KMS-11 (cell line): ENCODE results near the gene PPP1R12B.
A peak's percentile ranks its signal among the peaks of the same experiment; 100 is the strongest.
"Not testable (repeated sequence)": the region's sequence is repeated elsewhere in the genome, so short reads cannot be mapped to it uniquely, and the experiment has no call there.

ENCODE experiments used
- H2AFZ ChIP-seq: fragments of 200-600 bp; sonication (generic); 2 replicates; pipeline ENCODE4 v1.6.1; 2016; ENCODE audit warnings: antibody characterized with exemption, mixed run types, low read depth
- H3K27ac ChIP-seq: fragments of 200-600 bp; sonication (generic); 2 replicates; pipeline ENCODE4 v1.6.1; 2016; ENCODE audit warnings: mild to moderate bottlenecking, mixed run types
- H3K27me3 ChIP-seq: fragments of 200-600 bp; sonication (generic); 2 replicates; pipeline ENCODE4 v1.6.1; 2017; ENCODE audit warnings: mild to moderate bottlenecking, low read depth, mixed run types, moderate library complexity; ENCODE audit not compliant: insufficient read depth
- H3K36me3 ChIP-seq: fragments of 200-600 bp; sonication (generic); 2 replicates; pipeline ENCODE4 v1.6.1; 2017; ENCODE audit warnings: mild to moderate bottlenecking, mixed run types; ENCODE audit not compliant: insufficient read depth
- H3K4me1 ChIP-seq: fragments of 200-600 bp; sonication (generic); 2 replicates; pipeline ENCODE4 v1.6.1; 2016; ENCODE audit warnings: mild to moderate bottlenecking, low read depth, mixed run types; ENCODE audit not compliant: poor library complexity, severe bottlenecking
- H3K4me2 ChIP-seq: fragments of 200-600 bp; sonication (generic); 2 replicates; pipeline ENCODE4 v1.7.0; 2016; ENCODE audit warnings: mild to moderate bottlenecking, mixed run types
- H3K4me3 ChIP-seq: fragments of 200-600 bp; sonication (generic); IDR thresholded peaks from 2 replicates; pipeline ENCODE4 v1.6.1; 2017; ENCODE audit warnings: low read depth, low read length, mixed read lengths; ENCODE audit not compliant: insufficient read depth
- H3K79me2 ChIP-seq: fragments of 200-600 bp; sonication (generic); 2 replicates; pipeline ENCODE4 v1.6.1; 2016; ENCODE audit warnings: low read depth, mixed run types; ENCODE audit not compliant: insufficient read depth
- H3K9ac ChIP-seq: fragments of 200-600 bp; sonication (generic); 2 replicates; pipeline ENCODE4 v1.6.1; 2016; ENCODE audit warnings: mild to moderate bottlenecking, mixed run types
- H4K20me1 ChIP-seq: fragments of 200-600 bp; sonication (generic); 2 replicates; pipeline ENCODE4 v1.6.1; 2016; ENCODE audit warnings: mild to moderate bottlenecking, mixed run types; ENCODE audit not compliant: insufficient read depth
- TF ChIP-seq, protein P1 (sequence below): fragments of 200-600 bp; sonication (generic); conservative IDR thresholded peaks from 2 replicates; pipeline ENCODE4 v1.6.1; 2017; ENCODE audit warnings: low read depth, mild to moderate bottlenecking, antibody characterized with exemption, low read length, moderate library complexity, mixed read lengths

Gene PPP1R12B

DNA sequence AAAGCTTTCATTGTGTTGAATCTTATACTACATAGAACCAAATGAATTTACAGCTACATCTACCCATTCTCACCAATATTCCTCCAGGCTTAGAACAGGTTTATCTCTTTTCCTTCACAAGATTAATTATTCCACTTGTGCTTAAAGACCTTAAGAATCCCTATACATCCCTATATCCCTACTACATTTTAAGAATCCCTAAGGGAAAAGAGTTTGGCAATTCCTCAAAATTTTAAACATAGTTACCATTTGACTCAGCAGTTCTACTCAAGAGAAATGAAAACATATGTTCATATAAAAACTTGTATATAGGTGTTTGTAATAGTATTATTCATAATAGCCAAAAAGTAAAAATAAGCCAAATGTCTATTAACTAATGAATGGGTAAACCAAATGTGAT is 140.6 kb downstream of the PPP1R12B start:
- H3K4me2 ChIP-seq = not testable (repeated sequence)

GRCh38 chr1:202493112-202493511 is 144.6 kb downstream of the PPP1R12B start:
- H3K79me2 ChIP-seq, H2AFZ ChIP-seq, H3K9ac ChIP-seq, H3K27me3 ChIP-seq, H3K4me1 ChIP-seq, H4K20me1 ChIP-seq, H3K36me3 ChIP-seq, H3K27ac ChIP-seq, H3K4me2 ChIP-seq, H3K4me3 ChIP-seq: not testable (repeated sequence)

More for the DNA sequence above, 140.6 kb downstream of the PPP1R12B start:
- not testable (repeated sequence) for H3K9ac ChIP-seq, H3K27me3 ChIP-seq, H3K4me3 ChIP-seq, H2AFZ ChIP-seq, H3K27ac ChIP-seq, H4K20me1 ChIP-seq, H3K36me3 ChIP-seq, H3K79me2 ChIP-seq
- H3K4me1 ChIP-seq = peaks cover 21% of the 10 kb centered on the region

GRCh38 chr1:202498542-202498941 is 150.0 kb downstream of the PPP1R12B start:
- Histone ChIP-seq H4K20me1 (no peaks in the 10 kb centered on the region), H3K4me2 (no peak overlapping the region), H3K79me2 (no peaks in the 10 kb centered on the region), H2AFZ (no peak overlapping the region), H3K9ac (no peak overlapping the region), H3K27ac (no peak overlapping the region), H3K27me3 (no peaks in the 10 kb centered on the region), H3K36me3 (no peaks in the 10 kb centered on the region; the same call in 1 of the 2 replicates), H3K4me1 (no peaks in the 10 kb centered on the region), H3K4me3 (no peak overlapping the region)
- TF ChIP-seq, protein P1, sequence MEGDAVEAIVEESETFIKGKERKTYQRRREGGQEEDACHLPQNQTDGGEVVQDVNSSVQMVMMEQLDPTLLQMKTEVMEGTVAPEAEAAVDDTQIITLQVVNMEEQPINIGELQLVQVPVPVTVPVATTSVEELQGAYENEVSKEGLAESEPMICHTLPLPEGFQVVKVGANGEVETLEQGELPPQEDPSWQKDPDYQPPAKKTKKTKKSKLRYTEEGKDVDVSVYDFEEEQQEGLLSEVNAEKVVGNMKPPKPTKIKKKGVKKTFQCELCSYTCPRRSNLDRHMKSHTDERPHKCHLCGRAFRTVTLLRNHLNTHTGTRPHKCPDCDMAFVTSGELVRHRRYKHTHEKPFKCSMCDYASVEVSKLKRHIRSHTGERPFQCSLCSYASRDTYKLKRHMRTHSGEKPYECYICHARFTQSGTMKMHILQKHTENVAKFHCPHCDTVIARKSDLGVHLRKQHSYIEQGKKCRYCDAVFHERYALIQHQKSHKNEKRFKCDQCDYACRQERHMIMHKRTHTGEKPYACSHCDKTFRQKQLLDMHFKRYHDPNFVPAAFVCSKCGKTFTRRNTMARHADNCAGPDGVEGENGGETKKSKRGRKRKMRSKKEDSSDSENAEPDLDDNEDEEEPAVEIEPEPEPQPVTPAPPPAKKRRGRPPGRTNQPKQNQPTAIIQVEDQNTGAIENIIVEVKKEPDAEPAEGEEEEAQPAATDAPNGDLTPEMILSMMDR = no peak

- H4K20me1 ChIP-seq, H3K4me1 ChIP-seq, H3K4me2 ChIP-seq, H3K27me3 ChIP-seq, H3K27ac ChIP-seq, H3K4me3 ChIP-seq, H2AFZ ChIP-seq, H3K9ac ChIP-seq, H3K36me3 ChIP-seq, H3K79me2 ChIP-seq: not testable (repeated sequence)
Observed at GRCh38 chr1:202499997-202500396, 151.5 kb downstream of the PPP1R12B start.

- H3K4me1 ChIP-seq = no peaks in the 10 kb centered on the region
- H3K9ac ChIP-seq = no peak overlapping the region
- no peaks in the 10 kb centered on the region; the same call in 1 of the 2 replicates for H3K36me3 ChIP-seq
- no peak overlapping the region for H3K27ac ChIP-seq
- no peaks in the 10 kb centered on the region for H3K79me2 ChIP-seq
- no peak overlapping the region for H3K4me3 ChIP-seq
- TF ChIP-seq, protein P1 = peak; percentile 63
- no peak overlapping the region for H3K4me2 ChIP-seq
- H4K20me1 ChIP-seq = no peaks in the 10 kb centered on the region
- no peak overlapping the region for H2AFZ ChIP-seq
- H3K27me3 ChIP-seq = no peaks in the 10 kb centered on the region
Observed at GRCh38 chr1:202501281-202501680, 152.8 kb downstream of the PPP1R12B start.

DNA sequence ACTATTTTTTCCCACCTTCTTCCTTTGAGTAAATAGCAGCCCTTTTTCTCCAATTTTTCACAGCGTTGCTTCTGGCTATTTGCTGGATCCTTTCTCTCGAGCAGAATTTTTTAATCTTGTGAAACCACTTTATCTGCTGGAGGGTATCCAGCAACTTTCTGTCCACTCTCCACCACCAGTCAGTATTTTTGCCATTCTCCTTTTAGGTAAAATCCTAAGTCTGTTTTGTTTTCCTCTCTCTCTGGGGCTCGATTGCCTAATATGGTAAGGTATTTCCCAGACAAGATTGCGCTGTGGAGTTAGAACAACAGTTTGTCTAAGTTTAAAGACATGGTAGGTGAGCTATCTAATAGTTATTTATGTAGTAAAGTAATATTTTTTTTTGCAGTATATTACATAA is 156.9 kb downstream of the PPP1R12B start:
- Histone ChIP-seq H3K9ac (no peak overlapping the region), H2AFZ (no peak overlapping the region), H3K79me2 (no peaks in the 10 kb centered on the region), H3K4me2 (no peak overlapping the region), H3K4me1 (no peaks in the 10 kb centered on the region), H3K27ac (no peak overlapping the region), H3K4me3 (no peak overlapping the region), H3K27me3 (no peaks in the 10 kb centered on the region), H4K20me1 (no peaks in the 10 kb centered on the region), H3K36me3 (no peaks in the 10 kb centered on the region; the same call in 1 of the 2 replicates)
- TF ChIP-seq, protein P1 = no peak

- not testable (repeated sequence) for H3K27ac ChIP-seq, H3K27me3 ChIP-seq, H3K9ac ChIP-seq, H3K36me3 ChIP-seq, H3K4me3 ChIP-seq, H3K4me2 ChIP-seq, H4K20me1 ChIP-seq, H3K79me2 ChIP-seq, H2AFZ ChIP-seq, H3K4me1 ChIP-seq
Observed at GRCh38 chr1:202505880-202506575, 157.5 kb downstream of the PPP1R12B start.

DNA sequence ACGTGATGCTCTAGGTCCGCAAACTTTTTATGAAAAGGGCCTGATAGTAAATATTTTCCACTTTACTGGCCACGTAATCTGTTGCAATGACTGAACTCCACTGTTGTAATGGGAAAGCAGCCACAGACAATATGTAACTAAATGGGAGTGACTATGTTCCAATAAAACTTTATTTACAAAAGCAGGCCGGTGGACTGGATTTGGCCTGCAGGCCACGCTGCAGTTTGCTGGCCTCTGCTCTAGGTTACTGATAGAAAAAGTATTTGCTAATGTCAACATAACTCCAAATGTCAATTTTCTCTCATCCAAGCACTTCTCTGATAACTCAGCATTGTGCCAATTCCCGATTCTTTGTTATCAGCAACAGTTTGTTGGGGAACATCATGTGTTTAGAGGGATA is 160.4 kb downstream of the PPP1R12B start:
- H3K36me3 ChIP-seq, H3K27me3 ChIP-seq, H3K79me2 ChIP-seq, H2AFZ ChIP-seq, H3K4me2 ChIP-seq, H3K9ac ChIP-seq, H3K4me1 ChIP-seq, H4K20me1 ChIP-seq, H3K4me3 ChIP-seq, H3K27ac ChIP-seq: not testable (repeated sequence)
